ENCODE measurements around the gene PDLIM4. TPM values are rescaled to one million over a fixed set of nuclear protein-coding genes. Genes with fewer than 3 reads are reported as not detected.

Gene PDLIM4
- total RNA-seq, 1 experiment from 2014 or later = 47.2 TPM

DNA sequence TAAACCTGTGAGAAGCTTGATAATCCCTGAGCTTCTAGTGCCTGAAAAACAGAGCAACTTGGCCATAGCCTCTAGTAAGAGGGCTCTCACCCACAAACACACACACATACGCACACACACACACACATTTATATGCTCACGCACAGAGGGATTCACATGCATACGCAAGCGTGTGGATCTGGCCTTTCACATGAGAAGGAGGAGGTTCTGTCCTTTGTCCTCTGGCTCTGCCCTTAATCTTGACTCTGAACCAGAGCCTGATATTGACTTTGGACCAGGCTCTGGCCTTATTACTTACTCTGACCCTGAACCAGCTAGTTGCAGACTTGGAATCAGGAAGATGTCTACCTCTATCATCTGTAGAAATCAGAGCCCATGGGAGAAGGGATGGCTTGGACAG lies 19.8 kb upstream of the PDLIM4 start:
- ChIA-PET POLR2A (ENCODE audit: unreplicated experiment) (no interaction called here), CTCF (interaction anchor here (0.6 to 1.5 kb wide), 11 partner anchors 10 to 263 kb away, joined by 3 to 18 read pairs (median 3); partner anchors contain the start of genes P4HA2 and SLC22A4)
- Histone ChIP-seq H3F3A (ENCODE audit: insufficient read depth, low read depth) (no peaks in the 10 kb centered on the region), H3K9me3 (ENCODE audit: insufficient read depth, low read depth) (no peaks in the 10 kb centered on the region), H3K4me2 (no peak overlapping the region), H3K4me1 (replicated peaks; ENCODE audit: insufficient read depth) (no peaks in the 10 kb centered on the region), H2AFZ (no peak overlapping the region), H3K79me2 (ENCODE audit: low read depth) (no peaks in the 10 kb centered on the region), H3K27me3 (ENCODE audit: insufficient read depth, low read depth) (no peaks in the 10 kb centered on the region), H3K4me3 (no peak overlapping the region), H3K27ac (no peak overlapping the region), H3K36me3 (ENCODE audit: low read depth) (no peaks in the 10 kb centered on the region), H4K20me1 (ENCODE audit: insufficient read depth) (no peaks in the 10 kb centered on the region), H3K9me2 (ENCODE audit: insufficient read depth) (no peaks in the 10 kb centered on the region; the same call in 1 of the 2 replicates)
- DNase-seq = no peak
- intact Hi-C loops (cut with micrococcal nuclease; ENCODE audit: unreplicated experiment) = loop anchor here (2.0 kb wide), 1 partner anchor 29 kb away; no protein-coding TSS in a partner anchor
- no TSS peak for BruUV-seq (replicated peaks)
- TF ChIP-seq EZH2 (IDR thresholded peaks at IDR 0.05; ENCODE audit: low read depth) (no peak), CTCF (conservative IDR thresholded peaks at IDR 0.05) (no peak)

DNA sequence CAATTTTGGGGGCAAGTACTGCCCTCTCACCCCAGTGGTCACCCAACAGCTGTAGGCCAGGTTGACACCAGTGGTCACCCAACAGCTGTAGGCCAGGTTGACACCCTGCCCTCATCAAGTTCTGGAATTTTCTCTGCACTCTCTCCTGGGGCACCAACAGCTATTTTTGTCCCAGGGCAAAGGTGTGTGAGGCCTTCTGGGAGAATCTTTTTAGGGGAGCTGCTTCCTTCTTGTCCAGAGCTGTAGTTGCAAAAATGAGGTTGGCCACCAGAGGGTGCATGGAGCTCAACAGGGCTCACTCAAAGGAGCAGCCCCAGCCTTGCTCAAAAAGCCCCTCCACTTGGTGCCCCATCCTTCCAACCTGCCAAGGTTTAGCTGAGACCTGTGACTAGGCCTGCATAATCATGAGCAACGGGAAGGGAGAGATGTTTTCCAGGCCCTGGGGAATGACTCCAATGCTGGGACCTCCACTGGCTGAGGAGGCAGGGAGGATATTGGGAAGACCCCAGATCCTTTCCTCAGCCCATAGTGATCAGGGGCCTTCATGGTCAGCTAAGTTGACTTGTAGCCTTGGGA lies 19.2 kb upstream of the PDLIM4 start:
- no peaks in the 10 kb centered on the region for H3K9me3 ChIP-seq (ENCODE audit: insufficient read depth, low read depth)
- H3K9me2 ChIP-seq (ENCODE audit: insufficient read depth) = no peaks in the 10 kb centered on the region; the same call in 1 of the 2 replicates
- H3K27ac ChIP-seq = no peak overlapping the region
- H3K27me3 ChIP-seq (ENCODE audit: insufficient read depth, low read depth) = no peaks in the 10 kb centered on the region
- H3K4me2 ChIP-seq = no peak overlapping the region
- no peaks in the 10 kb centered on the region for H3F3A ChIP-seq (ENCODE audit: insufficient read depth, low read depth)
- BruUV-seq (replicated peaks) = no TSS peak
- no peaks in the 10 kb centered on the region for H3K36me3 ChIP-seq (ENCODE audit: low read depth)
- H2AFZ ChIP-seq = no peak overlapping the region
- no peaks in the 10 kb centered on the region for H3K79me2 ChIP-seq (ENCODE audit: low read depth)
- DNase-seq = peak; percentile 57 to 71
- ChIA-PET CTCF (interaction anchor here (0.6 to 1.5 kb wide), 13 partner anchors 9 to 262 kb away, joined by 3 to 18 read pairs (median 3); partner anchors contain the start of genes P4HA2 and SLC22A4), POLR2A (ENCODE audit: unreplicated experiment) (interaction anchor here (0.6 to 0.7 kb wide), 3 partner anchors 21 to 997 kb away, joined by 3 to 14 read pairs (median 6); no protein-coding TSS in a partner anchor)
- intact Hi-C loops (cut with micrococcal nuclease; ENCODE audit: unreplicated experiment) = loop anchor here (2.0 kb wide), 1 partner anchor 29 kb away; no protein-coding TSS in a partner anchor
- peaks cover 4% of the 10 kb centered on the region; the same call in 1 of the 2 replicates for H3K4me1 ChIP-seq (replicated peaks; ENCODE audit: insufficient read depth)
- H3K4me3 ChIP-seq = no peak overlapping the region
- no peaks in the 10 kb centered on the region for H4K20me1 ChIP-seq (ENCODE audit: insufficient read depth)
- TF ChIP-seq EZH2 (IDR thresholded peaks at IDR 0.05; ENCODE audit: low read depth) (no peak), CTCF (conservative IDR thresholded peaks at IDR 0.05) (peak; percentile 89)

DNA sequence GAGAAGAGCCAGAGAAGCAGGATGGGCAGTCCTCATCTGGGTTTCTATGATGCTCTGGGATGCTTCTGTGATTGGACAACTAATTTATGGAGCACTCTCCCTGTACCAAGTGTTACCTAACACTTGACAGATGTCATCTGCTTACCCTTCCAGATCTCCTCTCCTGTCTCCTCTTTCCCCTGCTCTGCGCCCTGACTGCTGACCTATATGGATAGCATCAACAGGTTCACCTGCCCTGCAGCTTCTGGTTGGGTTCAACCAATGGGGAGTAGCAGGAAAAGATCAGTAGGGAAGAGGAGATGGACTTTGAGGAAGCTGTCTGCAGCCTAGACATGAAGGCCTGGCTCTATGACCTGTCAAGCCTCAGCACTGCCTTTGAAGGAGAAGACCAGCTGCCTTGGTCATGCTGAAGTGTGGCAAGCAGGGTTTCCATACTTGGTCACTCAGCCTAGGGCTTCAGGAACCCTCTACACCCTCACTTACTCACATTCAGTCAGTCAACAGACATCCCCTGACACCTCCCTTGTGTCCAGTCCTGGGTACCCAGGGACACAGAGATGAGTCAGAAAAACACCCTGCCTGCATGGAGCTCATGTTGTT lies 18.5 kb upstream of the PDLIM4 start:
- H3K4me1 ChIP-seq (replicated peaks; ENCODE audit: insufficient read depth) = peaks cover 10% of the 10 kb centered on the region
- H2AFZ ChIP-seq = no peak overlapping the region
- no peak overlapping the region for H3K27ac ChIP-seq
- no peak for DNase-seq
- BruUV-seq (replicated peaks) = no TSS peak
- ChIA-PET POLR2A (ENCODE audit: unreplicated experiment) (no interaction called here), CTCF (interaction anchor here (0.6 to 1.5 kb wide), 4 partner anchors 10 to 57 kb away, joined by 3 to 18 read pairs (median 4); partner anchors contain the start of gene SLC22A4)
- H3K36me3 ChIP-seq (ENCODE audit: low read depth) = no peaks in the 10 kb centered on the region
- H3K4me2 ChIP-seq = no peak overlapping the region
- intact Hi-C loops (cut with micrococcal nuclease; ENCODE audit: unreplicated experiment) = loop anchor here (2.0 kb wide), 1 partner anchor 28 kb away; no protein-coding TSS in a partner anchor
- no peaks in the 10 kb centered on the region for H3K27me3 ChIP-seq (ENCODE audit: insufficient read depth, low read depth)
- no peaks in the 10 kb centered on the region for H3F3A ChIP-seq (ENCODE audit: insufficient read depth, low read depth)
- H3K9me2 ChIP-seq (ENCODE audit: insufficient read depth) = no peaks in the 10 kb centered on the region; the same call in 1 of the 2 replicates
- no peaks in the 10 kb centered on the region for H3K79me2 ChIP-seq (ENCODE audit: low read depth)
- no peak for TF ChIP-seq EZH2 (IDR thresholded peaks at IDR 0.05; ENCODE audit: low read depth)
- TF ChIP-seq CTCF (conservative IDR thresholded peaks at IDR 0.05) = no peak
- H4K20me1 ChIP-seq (ENCODE audit: insufficient read depth) = no peaks in the 10 kb centered on the region
- no peak overlapping the region for H3K4me3 ChIP-seq
- H3K9me3 ChIP-seq (ENCODE audit: insufficient read depth, low read depth) = no peaks in the 10 kb centered on the region; the same call in 1 of the 2 replicates
